ENCODE results near the gene HOXD12.

DNA sequence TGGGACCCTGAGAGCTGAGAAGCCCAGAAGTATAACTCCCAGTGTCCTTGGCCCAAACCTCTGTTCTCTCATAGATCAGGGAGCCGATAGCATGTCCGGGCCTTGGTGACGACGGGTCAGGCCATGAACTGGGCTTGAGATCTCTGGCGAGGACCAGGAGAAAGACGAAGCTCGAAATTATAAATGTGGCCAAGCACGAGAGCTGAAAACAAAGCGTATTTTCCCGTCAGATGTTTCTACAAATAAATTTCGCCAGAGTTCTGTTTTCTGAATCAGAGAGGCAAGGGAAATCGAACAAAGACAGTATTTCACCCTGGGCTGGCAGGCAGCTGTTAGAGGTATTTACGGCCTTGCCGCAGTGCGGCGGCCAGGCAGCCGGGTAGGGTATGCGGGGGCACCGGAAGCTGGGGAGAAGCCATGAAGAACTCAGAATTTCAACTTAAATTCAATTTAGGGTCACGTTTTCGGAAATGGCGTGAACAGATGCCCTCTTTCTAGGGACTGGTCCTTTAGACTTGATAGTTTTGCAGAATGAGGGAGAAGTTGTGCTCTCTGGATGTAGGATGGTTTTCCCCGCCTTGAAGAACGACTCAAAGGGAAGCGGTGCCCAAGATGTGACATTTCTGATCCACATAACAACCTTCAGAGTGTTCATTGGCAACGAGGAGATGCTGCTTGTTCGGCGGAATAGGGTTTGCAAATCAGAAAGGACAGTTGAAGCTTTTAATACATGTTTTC is 39.5 kb downstream of the HOXD12 start:
- TF ChIP-seq, protein P1, sequence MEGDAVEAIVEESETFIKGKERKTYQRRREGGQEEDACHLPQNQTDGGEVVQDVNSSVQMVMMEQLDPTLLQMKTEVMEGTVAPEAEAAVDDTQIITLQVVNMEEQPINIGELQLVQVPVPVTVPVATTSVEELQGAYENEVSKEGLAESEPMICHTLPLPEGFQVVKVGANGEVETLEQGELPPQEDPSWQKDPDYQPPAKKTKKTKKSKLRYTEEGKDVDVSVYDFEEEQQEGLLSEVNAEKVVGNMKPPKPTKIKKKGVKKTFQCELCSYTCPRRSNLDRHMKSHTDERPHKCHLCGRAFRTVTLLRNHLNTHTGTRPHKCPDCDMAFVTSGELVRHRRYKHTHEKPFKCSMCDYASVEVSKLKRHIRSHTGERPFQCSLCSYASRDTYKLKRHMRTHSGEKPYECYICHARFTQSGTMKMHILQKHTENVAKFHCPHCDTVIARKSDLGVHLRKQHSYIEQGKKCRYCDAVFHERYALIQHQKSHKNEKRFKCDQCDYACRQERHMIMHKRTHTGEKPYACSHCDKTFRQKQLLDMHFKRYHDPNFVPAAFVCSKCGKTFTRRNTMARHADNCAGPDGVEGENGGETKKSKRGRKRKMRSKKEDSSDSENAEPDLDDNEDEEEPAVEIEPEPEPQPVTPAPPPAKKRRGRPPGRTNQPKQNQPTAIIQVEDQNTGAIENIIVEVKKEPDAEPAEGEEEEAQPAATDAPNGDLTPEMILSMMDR (conservative IDR thresholded peaks at IDR 0.05 in 1 of 2, IDR thresholded peaks at IDR 0.05 in 1 of 2; ENCODE audit: low read depth in 1 of 2, low read length in 2 of 2), result no peak
- TF ChIP-seq EZH2 (IDR thresholded peaks at IDR 0.05; ENCODE audit: low read length, missing control alignments), result peak; percentile 89

All from fibroblast of lung (primary cell).